ENCODE results near the gene CHD6.

CHD6 gene

DNA sequence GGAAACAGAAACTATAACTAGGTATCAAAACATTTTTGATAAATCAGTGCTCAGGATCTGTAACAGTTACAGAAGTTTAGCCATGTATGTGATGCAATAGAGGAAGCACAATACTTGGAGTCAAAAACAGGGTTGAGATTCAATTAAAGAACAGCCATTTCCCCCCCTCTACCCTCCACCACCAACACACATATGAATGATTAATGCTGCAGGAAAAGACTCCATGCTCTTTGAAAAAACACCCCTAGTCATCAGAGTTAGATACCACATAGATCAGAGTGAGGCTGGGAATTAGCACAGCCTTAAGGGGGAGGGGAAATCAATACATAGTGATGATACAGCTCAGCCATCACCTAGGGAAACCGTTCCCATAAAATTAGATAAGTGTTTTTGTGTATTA, 142.7 kb downstream of the CHD6 start:
- no peak for DNase-seq

GRCh38 chr20:41470362-41471095, 147.6 kb downstream of the CHD6 start:
- DNase-seq = no peak

- DNase-seq = no peak
Observed at GRCh38 chr20:41469868-41470267, 148.3 kb downstream of the CHD6 start.

DNA sequence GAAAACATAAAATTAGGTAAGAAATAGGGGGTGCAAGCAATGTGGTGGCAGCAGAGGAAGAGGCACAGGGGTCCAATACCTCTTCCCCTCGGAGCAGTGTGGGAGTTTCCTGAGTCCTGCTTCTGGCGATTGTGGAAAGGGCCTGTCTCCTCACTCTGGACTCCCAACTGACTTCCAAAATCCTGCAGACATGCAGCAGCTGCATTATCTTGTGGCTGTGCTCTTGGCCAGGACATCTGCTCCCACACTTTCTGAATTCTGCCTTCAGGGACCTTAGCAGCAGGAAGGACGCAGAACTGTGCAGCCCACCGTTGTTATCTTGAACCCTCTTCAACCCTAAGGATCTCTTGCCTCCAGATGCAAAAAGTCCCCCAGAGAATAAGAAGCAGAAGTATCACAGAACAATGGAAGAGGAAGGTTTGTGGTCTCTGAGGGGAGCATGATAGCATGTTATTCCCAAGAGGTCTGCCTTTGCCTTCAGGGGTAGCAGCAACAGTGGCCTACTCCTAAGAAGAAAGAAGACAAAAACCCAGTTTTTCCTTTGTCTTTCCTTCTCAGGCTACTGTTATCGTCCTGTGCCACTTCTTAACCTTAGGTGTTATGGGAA, 149.1 kb downstream of the CHD6 start:
- no peak for DNase-seq

DNA sequence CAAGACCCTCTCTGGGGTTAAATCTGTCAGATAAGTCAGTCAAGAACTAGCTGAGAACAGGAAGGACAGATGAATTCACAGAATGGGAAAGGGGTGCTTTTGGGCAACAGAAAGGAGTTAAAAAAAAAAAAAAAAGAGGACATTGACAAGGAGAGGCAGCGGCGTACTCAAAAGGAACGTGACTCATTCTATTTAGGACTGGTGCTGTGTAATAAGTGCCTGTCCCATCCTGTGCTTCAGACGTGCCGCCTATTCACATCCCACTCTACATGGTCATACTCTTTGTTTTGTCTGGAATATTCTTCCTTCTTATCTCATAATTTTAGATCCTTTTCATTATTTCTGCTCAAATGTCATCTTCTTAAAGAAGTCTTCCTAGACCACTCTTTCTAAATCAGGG, 150.5 kb downstream of the CHD6 start:
- DNase-seq = no peak

DNA sequence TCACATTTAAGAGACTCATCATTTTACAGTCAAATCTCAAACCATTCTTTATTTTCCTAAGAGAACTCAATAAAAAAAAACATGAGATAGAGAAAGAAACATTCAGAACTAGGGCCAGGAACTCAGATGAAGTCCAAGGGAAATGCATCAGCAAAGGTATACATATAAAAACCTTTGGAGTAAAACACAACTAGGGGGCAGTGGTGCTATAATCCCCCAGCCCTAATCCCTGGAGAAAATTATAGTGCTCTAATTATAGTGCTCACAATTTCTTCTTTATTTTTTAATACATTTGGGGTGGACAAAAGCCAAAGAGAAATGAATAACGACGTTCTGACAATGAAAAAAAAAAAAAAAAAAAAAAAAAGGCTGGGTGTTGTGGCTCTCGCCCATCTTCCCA, 151.0 kb downstream of the CHD6 start:
- no peak for DNase-seq

GRCh38 chr20:41463567-41463966, 154.6 kb downstream of the CHD6 start:
- DNase-seq = no peak

GRCh38 chr20:41462372-41463161, 155.6 kb downstream of the CHD6 start:
- no peak for DNase-seq

DNA sequence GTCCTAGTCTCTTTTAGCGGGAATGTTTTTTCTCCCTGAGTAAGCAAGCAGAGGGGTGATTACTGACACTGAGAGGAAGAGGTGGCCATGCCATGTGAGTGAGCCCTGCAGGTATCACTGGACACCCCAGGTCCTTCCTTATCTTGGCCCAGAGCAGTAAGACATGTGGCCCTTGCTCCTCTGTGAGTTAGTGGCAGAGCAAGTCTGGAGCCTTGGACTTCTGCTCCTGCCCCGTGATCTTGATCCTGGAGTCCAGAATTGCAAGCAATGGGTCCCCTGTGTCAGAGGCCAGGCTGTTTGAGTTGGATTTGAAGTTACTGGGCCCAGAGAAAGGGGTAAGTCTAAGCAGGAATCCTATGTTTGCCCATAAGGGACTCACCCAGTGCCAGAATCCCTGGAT, 159.4 kb downstream of the CHD6 start:
- no peak for DNase-seq

- no peak for DNase-seq
Observed at GRCh38 chr20:41457173-41457857, 160.9 kb downstream of the CHD6 start.

GRCh38 chr20:41456351-41456750, 161.8 kb downstream of the CHD6 start:
- no peak for DNase-seq

- DNase-seq = no peak
Observed at GRCh38 chr20:41454250-41454649, 163.9 kb downstream of the CHD6 start.

DNA sequence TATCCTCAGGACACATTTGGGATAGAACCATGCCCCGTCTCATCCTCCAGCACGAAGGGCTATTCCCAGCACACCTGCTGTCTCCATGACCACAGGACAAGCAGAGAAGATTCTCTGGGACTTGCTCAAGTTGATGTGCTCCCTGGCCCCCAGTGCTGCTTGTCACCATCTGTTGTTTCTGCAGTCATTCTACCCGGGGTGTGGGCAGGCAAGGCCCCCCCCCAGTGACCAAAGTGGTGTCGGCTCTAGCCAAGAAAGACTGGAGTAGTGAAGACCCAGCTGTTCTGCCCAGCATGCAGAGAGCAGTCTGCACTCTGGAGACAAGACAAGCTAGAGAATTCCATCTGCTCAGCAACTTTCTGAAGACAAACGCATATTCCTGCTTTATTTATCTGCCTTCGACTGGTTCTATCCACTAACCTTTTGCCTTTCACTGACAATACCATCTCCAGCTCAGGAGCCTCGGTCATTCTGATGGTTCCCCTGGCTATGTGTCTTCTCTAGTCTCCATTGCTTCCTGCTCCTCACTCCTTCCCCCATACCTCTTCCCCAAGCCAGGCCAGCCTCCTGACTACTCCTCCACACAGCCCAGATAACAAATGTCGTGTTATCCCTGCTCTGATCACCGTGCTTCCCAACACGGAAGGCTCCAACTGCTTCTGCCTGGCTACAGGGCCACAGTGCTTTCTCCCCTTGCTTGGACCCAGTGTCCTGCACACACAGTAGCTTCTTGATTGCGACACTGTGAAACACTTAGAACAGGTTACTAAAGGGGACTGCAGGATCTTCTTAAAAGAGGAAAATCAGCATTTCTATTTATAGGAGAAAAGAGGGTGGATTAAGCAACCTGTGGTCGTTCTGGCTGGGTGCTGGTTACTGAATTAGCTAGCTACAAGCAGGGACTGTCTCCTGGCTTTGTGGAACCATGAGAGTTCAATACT, 164.9 kb downstream of the CHD6 start:
- no peak for DNase-seq

GRCh38 chr20:41452226-41452625, 166.0 kb downstream of the CHD6 start:
- DNase-seq = no peak

- DNase-seq = no peak
Observed at GRCh38 chr20:41447006-41447405, 171.2 kb downstream of the CHD6 start.

DNA sequence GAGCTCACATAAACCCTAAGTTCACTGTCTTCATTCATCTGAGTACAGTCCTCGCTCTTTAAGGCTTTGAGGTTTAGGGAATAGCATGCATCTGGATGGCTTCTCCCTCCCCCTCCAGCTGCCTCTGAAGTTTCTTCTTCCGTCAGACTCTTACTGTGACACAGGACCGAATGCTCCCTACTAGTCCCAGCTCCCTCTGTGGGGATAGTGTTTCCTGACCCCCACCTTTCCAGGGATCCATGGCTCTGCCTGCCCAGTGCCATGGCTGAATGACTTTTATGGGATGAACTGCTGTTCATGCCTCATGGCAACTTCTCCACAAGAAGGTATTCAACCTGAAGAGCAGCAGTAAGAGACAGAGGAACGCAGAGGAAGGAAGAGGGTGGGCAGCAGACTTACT, 171.7 kb downstream of the CHD6 start:
- no peak for DNase-seq

DNA sequence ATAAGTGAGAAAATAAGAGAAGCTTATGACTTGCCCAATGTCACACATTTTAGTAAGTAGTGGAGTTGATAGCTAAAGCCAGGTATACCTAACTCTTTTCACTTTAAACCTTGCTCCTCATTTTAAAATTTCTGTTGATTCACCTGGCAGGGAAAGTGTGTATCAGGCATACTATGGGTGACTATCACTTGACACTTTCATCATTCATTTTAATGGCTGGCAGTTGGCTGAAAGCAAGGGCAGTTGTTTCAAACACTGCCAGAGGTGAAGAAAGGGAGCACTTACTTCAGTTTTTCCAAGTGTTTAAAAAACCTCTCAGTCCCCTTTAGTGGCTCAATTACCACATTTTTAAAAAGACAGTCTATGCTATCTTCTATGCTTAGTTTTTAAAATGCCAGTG, 173.4 kb downstream of the CHD6 start:
- no peak for DNase-seq

GRCh38 chr20:41443691-41444090, 174.5 kb downstream of the CHD6 start:
- no peak for DNase-seq

DNA sequence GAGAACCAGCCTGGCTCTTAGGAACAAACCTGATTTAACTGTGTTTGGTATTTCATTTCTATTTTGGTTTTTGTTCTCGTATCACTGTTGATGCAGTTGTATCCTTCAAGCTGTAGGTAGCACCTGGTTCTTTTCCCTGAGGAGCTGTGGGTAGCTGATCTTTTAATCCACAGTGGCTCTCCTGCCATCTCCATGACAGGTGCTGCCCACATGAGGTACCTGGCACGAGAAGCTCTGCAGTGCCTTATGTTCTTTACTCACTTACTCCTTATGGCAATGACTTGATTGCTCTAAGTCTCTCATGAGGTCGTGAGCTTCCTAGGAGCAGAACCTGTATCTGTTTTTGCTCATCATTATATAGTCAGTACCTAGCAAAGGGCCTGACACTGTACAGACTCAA, 177.3 kb downstream of the CHD6 start:
- DNase-seq = no peak

DNA sequence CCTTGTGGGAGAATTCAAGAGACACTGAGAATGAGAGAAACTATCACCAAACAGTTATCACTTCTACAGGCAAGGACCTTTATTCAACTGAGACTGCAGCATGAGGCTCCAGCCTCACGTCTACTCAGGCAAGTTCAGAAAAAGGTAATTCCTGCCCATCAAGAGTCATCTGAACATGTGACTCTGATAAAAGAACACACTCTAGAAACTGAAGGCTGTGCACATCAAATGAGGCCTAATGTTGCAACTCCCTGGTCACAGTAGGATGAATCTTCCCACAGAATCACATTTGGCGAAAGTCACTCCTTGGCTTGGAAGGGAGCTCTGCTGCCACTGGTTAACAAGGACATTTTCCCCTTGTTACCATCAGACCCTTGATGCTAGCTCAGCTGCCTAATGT, 180.3 kb downstream of the CHD6 start:
- no peak for DNase-seq

DNA sequence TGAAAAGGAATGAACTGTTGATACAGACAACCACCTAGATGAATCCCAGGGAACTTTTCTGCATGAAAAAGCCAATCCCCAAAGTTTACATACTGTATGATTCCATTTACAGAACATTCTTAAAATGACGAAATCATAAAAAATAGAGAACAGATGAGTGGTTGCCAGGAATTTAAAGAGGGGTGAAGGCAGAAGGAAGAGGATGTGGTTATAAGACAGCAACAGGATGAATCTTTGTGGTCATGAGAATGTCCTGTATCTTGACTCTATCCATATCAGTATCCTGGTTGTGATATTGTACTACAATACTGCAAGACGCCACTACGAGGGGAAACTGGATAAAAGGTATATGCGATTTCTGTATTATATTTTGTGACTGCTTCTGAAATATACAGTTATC, 181.5 kb downstream of the CHD6 start:
- no peak for DNase-seq
